Measurements from ENCODE around the gene NHLH2. TPM values are rescaled to one million over a fixed set of nuclear protein-coding genes. Genes with fewer than 3 reads are reported as not detected.

NHLH2 gene
- total RNA-seq, 1 experiment from 2014 or later, result not detected

GRCh38 chr1:115869064-115869463 lies 28.1 kb upstream of the NHLH2 start:
- CTCF ChIA-PET, result no interaction called here
- H3K36me3 ChIP-seq (ENCODE audit: control insufficient read depth, insufficient read depth, low read length), result no peaks in the 10 kb centered on the region

GRCh38 chr1:115867216-115867615 lies 26.3 kb upstream of the NHLH2 start:
- Histone ChIP-seq H3K27me3 (ENCODE audit: control insufficient read depth, insufficient read depth, low read length) (no peaks in the 10 kb centered on the region; the same call in 1 of the 2 replicates), H3K4me3 (ENCODE audit: low read depth in 2 of 2, low read length in 2 of 2) (no peak overlapping the region), H3K9me3 (ENCODE audit: control insufficient read depth, insufficient read depth, low read depth, low read length) (no peaks in the 10 kb centered on the region), H3K27ac (ENCODE audit: low read length) (no peak overlapping the region), H3K4me1 (ENCODE audit: control insufficient read depth, insufficient read depth, low read length) (no peaks in the 10 kb centered on the region), H3K36me3 (ENCODE audit: control insufficient read depth, insufficient read depth, low read length) (no peaks in the 10 kb centered on the region)
- TF ChIP-seq SIN3A (IDR thresholded peaks at IDR 0.05; ENCODE audit: borderline replicate concordance, insufficient read depth, low read depth, low read length) (no peak), POLR2AphosphoS5 (IDR thresholded peaks at IDR 0.05; ENCODE audit: low read depth, low read length) (no peak), REST (IDR thresholded peaks at IDR 0.05; ENCODE audit: insufficient read depth in 1 of 2, low read depth in 2 of 2, low read length in 1 of 2) (no peak), CTCF (IDR thresholded peaks at IDR 0.05) (no peak), TCF7L2 (IDR thresholded peaks at IDR 0.05; ENCODE audit: low read depth, low read length) (no peak)
- ChIA-PET CTCF (no interaction called here), POLR2A (no interaction called here)
- intact Hi-C loops (cut with micrococcal nuclease; ENCODE audit: unreplicated experiment), result no loop called here
- BruUV-seq (replicated peaks), result no TSS peak
- ATAC-seq, result no peak
- in situ Hi-C loops (cut with HindIII; ENCODE audit: low pct_unique_long_range_greater_than_20kb, low sequenced_read_pairs), result no loop called here
- DNase-seq (ENCODE audit: low read depth, low spot score), result no peak

More at GRCh38 chr1:115869064-115869463, 28.1 kb upstream of the NHLH2 start:
- DNase-seq (ENCODE audit: low read depth, low spot score) (no peak), ATAC-seq (no peak)
- BruUV-seq (replicated peaks), result no TSS peak
- intact Hi-C loops (cut with micrococcal nuclease; ENCODE audit: unreplicated experiment) (no loop called here), in situ Hi-C loops (cut with HindIII; ENCODE audit: low pct_unique_long_range_greater_than_20kb, low sequenced_read_pairs) (no loop called here)
- TF ChIP-seq SIN3A (IDR thresholded peaks at IDR 0.05; ENCODE audit: borderline replicate concordance, insufficient read depth, low read depth, low read length), result no peak
- TF ChIP-seq POLR2AphosphoS5 (IDR thresholded peaks at IDR 0.05; ENCODE audit: low read depth, low read length), result no peak
- TF ChIP-seq REST (IDR thresholded peaks at IDR 0.05; ENCODE audit: insufficient read depth in 1 of 2, low read depth in 2 of 2, low read length in 1 of 2), result no peak
- TF ChIP-seq CTCF (IDR thresholded peaks at IDR 0.05), result no peak
- TF ChIP-seq TCF7L2 (IDR thresholded peaks at IDR 0.05; ENCODE audit: low read depth, low read length), result no peak
- H3K27ac ChIP-seq (ENCODE audit: low read length), result no peak overlapping the region
- POLR2A ChIA-PET, result no interaction called here
- no peak overlapping the region for H3K4me3 ChIP-seq (ENCODE audit: low read depth in 2 of 2, low read length in 2 of 2)
- no peaks in the 10 kb centered on the region; the same call in 1 of the 2 replicates for H3K27me3 ChIP-seq (ENCODE audit: control insufficient read depth, insufficient read depth, low read length)
- no peaks in the 10 kb centered on the region for H3K9me3 ChIP-seq (ENCODE audit: control insufficient read depth, insufficient read depth, low read depth, low read length)
- H3K4me1 ChIP-seq (ENCODE audit: control insufficient read depth, insufficient read depth, low read length), result no peaks in the 10 kb centered on the region
